CD14-positive monocyte (primary cell): Measurements from ENCODE around the gene ERMARD. TPM values are rescaled to one million over a fixed set of nuclear protein-coding genes. Genes with fewer than 3 reads are reported as not detected.

Experiments used
- DNase-seq, 3 donors: peaks; one replicate each; pipeline ENCODE4 v3.0.0-alpha.2; 2011 to 2022
- H2AFZ ChIP-seq: 2 replicates; pipeline ENCODE4 v1.6.0; 2012; ENCODE audit warnings: mild to moderate bottlenecking, low read depth, low read length, inconsistent platforms; ENCODE audit not compliant: insufficient read depth, poor library complexity, severe bottlenecking
- H3K27ac ChIP-seq, 2 donors: 1 replicate in 1 of 2; 2 replicates in 1 of 2; pipeline ENCODE4 v1.5.1; 2012 to 2013; ENCODE audit warnings: low read length in 2 of 2, control low read depth in 1 of 2, inconsistent platforms in 1 of 2, low read depth in 1 of 2, mild to moderate bottlenecking in 1 of 2
- H3K27me3 ChIP-seq, 2 donors: one replicate each; pipeline versions ENCODE4 v1.6.0 to v1.6.1; 2011 to 2013; ENCODE audit warnings: low read length in 2 of 2; ENCODE audit not compliant: control insufficient read depth in 2 of 2, insufficient read depth in 2 of 2
- H3K36me3 ChIP-seq, 2 donors: replicated peaks in 1 of 2; 1 replicate in 1 of 2; 2 replicates in 1 of 2; pipeline versions ENCODE4 v1.5.1 to v1.6.1; 2012 to 2013; ENCODE audit warnings: low read length in 2 of 2, control low read depth in 1 of 2, inconsistent platforms in 1 of 2, mild to moderate bottlenecking in 1 of 2; ENCODE audit not compliant: insufficient read depth in 2 of 2, control insufficient read depth in 1 of 2
- H3K4me1 ChIP-seq, 2 donors: 1 replicate in 1 of 2; 2 replicates in 1 of 2; pipeline versions ENCODE4 v1.5.1 to v1.6.1; 2012 to 2013; ENCODE audit warnings: low read length in 2 of 2, control low read depth in 1 of 2, inconsistent platforms in 1 of 2, mild to moderate bottlenecking in 1 of 2, moderate library complexity in 1 of 2; ENCODE audit not compliant: insufficient read depth in 2 of 2, control insufficient read depth in 1 of 2
- H3K4me2 ChIP-seq: replicated peaks from 2 replicates; pipeline ENCODE3; 2012; ENCODE audit warnings: low read length, moderate library complexity, mild to moderate bottlenecking; ENCODE audit not compliant: poor library complexity, severe bottlenecking; ENCODE audit errors: extremely low read depth
- H3K4me3 ChIP-seq, 3 experiments: fragments of 200-600 bp in 1 of 3; sonication (generic) in 1 of 3; replicated peaks in 1 of 3; 1 replicate in 2 of 3; 2 replicates in 1 of 3; pipeline ENCODE4 v1.5.1; 2011 to 2013; ENCODE audit warnings: low read length in 3 of 3, mild to moderate bottlenecking in 3 of 3, control low read depth in 2 of 3, low read depth in 2 of 3, inconsistent platforms in 1 of 3, moderate library complexity in 1 of 3
- H3K79me2 ChIP-seq: 2 replicates; pipeline ENCODE4 v1.6.0; 2012; ENCODE audit warnings: mild to moderate bottlenecking, control low read depth, inconsistent platforms, low read length, moderate library complexity; ENCODE audit not compliant: insufficient read depth
- H3K9ac ChIP-seq: 2 replicates; pipeline ENCODE4 v1.6.0; 2017; ENCODE audit warnings: low read length, mild to moderate bottlenecking; ENCODE audit not compliant: insufficient read depth, poor library complexity, severe bottlenecking
- H3K9me3 ChIP-seq, 2 donors: replicated peaks in 1 of 2; 1 replicate in 1 of 2; 2 replicates in 1 of 2; pipeline versions ENCODE4 v1.5.1 to v1.6.1; 2012 to 2013; ENCODE audit warnings: low read length in 2 of 2, control low read depth in 1 of 2; ENCODE audit not compliant: control insufficient read depth in 1 of 2, insufficient read depth in 1 of 2
- H4K20me1 ChIP-seq: 2 replicates; pipeline ENCODE4 v1.6.0; 2012; ENCODE audit warnings: mild to moderate bottlenecking, low read length, control low read depth, moderate library complexity; ENCODE audit not compliant: insufficient read depth
- H3K27ac Mint-ChIP-seq, 7 donors: one replicate each; pipeline ENCODE4 v1.8.0; 2020; ENCODE audit warnings: mild to moderate bottlenecking in 7 of 7, mixed read lengths in 7 of 7, moderate library complexity in 6 of 7, inconsistent platforms in 2 of 7
- H3K27me3 Mint-ChIP-seq, 3 donors: one replicate each; pipeline ENCODE4 v1.8.0; 2021 to 2022; ENCODE audit warnings: low read depth in 3 of 3, mild to moderate bottlenecking in 3 of 3, mixed read lengths in 3 of 3, moderate library complexity in 3 of 3, inconsistent platforms in 1 of 3
- H3K36me3 Mint-ChIP-seq, 2 donors: one replicate each; pipeline ENCODE4 v1.8.0; 2020; ENCODE audit warnings: mixed read lengths in 2 of 2, inconsistent platforms in 1 of 2, mild to moderate bottlenecking in 1 of 2
- H3K4me1 Mint-ChIP-seq: one replicate; pipeline ENCODE4 v1.8.0; 2020; ENCODE audit warnings: mild to moderate bottlenecking, mixed read lengths
- H3K4me3 Mint-ChIP-seq, 2 donors: one replicate each; pipeline ENCODE4 v1.8.0; 2020; ENCODE audit warnings: mild to moderate bottlenecking in 2 of 2, mixed read lengths in 2 of 2, moderate library complexity in 1 of 2
- H3K9me3 Mint-ChIP-seq, 7 donors: one replicate each; pipeline ENCODE4 v1.8.0; 2020 to 2022; ENCODE audit warnings: mixed read lengths in 7 of 7, mild to moderate bottlenecking in 6 of 7, moderate library complexity in 6 of 7, inconsistent platforms in 2 of 7
- CTCF ChIP-seq: fragments of 200-600 bp; IDR thresholded peaks from one replicate; pipeline ENCODE4 v1.8.0; 2022; ENCODE audit warnings: antibody characterized with exemption, mild to moderate bottlenecking
- WGBS: methylation state at CpG from one replicate; pipeline ENCODE4 v1.1.5; 2013; ENCODE audit warnings: missing lambda C conversion rate; ENCODE audit not compliant: insufficient coverage; 5-methylcytosine and 5-hydroxymethylcytosine counted together
- intact Hi-C, 2 donors: fragments of 100-400 bp; cut with micrococcal nuclease; formaldehyde crosslinking; loops; one replicate each; pipeline versions ENCODE4 v1.15.0 to v1.15.1; 2023
- polyA plus RNA-seq, 3 donors: library from polyadenylated mRNA; depleted of rRNA in 1 of 3; unstranded in 2 of 3; stranded (reverse) in 1 of 3; fragments of 300-500 nt in 2 of 3; fragments of >200 nt in 1 of 3; fragmentation: Illumina TruSeq in 2 of 3; gene quantifications; 1 replicate in 2 of 3; 2 replicates in 1 of 3; pipeline ENCODE4 v1.2.3, GENCODE V29; 2012 to 2021

Gene ERMARD
- polyA plus RNA-seq, 3 donors, result 10.6 to 33.0 (median 11.2) TPM

GRCh38 chr6:169799474-169799926 is 48.1 kb downstream of the ERMARD start:
- Histone ChIP-seq H3K9me3 (no peaks in the 10 kb centered on the region), H3K4me2 (no peak overlapping the region), H4K20me1 (no peaks in the 10 kb centered on the region), H3K79me2 (no peaks in the 10 kb centered on the region), H3K9ac (no peak overlapping the region), H3K27me3 (peaks cover 0 to 2% of the 10 kb centered on the region in 2 donors), H3K4me1 (peaks cover 0 to 4% of the 10 kb centered on the region in 2 donors), H3K27ac (no peak overlapping the region), H2AFZ (no peak overlapping the region), H3K4me3 (no peak overlapping the region), H3K36me3 (no peaks in the 10 kb centered on the region)
- DNase-seq, result no peak
- WGBS, result 93% methylated on average over 4 of the region's 7 CpGs
- Mint-ChIP-seq H3K9me3 (no peaks in the 10 kb centered on the region), H3K36me3 (no peaks in the 10 kb centered on the region), H3K4me1 (peaks cover 14% of the 10 kb centered on the region), H3K27ac (no peak overlapping the region), H3K27me3 (peaks cover 2 to 10% (median 6%) of the 10 kb centered on the region in 3 donors), H3K4me3 (no peak overlapping the region)
- no peak for TF ChIP-seq CTCF
- intact Hi-C loops, result no loop called here

- Mint-ChIP-seq H3K27ac (no peak overlapping the region), H3K27me3 (peaks cover 5 to 14% (median 6%) of the 10 kb centered on the region in 3 donors), H3K4me1 (peaks cover 10% of the 10 kb centered on the region), H3K4me3 (no peak overlapping the region), H3K9me3 (no peaks in the 10 kb centered on the region), H3K36me3 (no peaks in the 10 kb centered on the region)
- Histone ChIP-seq H3K27ac (no peak overlapping the region), H3K79me2 (no peaks in the 10 kb centered on the region), H4K20me1 (no peaks in the 10 kb centered on the region), H3K4me3 (no peak overlapping the region), H3K36me3 (no peaks in the 10 kb centered on the region), H3K27me3 (peaks cover 0 to 2% of the 10 kb centered on the region in 2 donors), H3K4me1 (peaks cover 0 to 1% of the 10 kb centered on the region in 2 donors), H3K4me2 (no peak overlapping the region), H3K9me3 (no peaks in the 10 kb centered on the region), H3K9ac (no peak overlapping the region), H2AFZ (no peak overlapping the region)
- TF ChIP-seq CTCF, result no peak
- WGBS, result 83% methylated on average over 8 of the region's 9 CpGs
- intact Hi-C loops, result no loop called here
- no peak for DNase-seq
Measured at GRCh38 chr6:169800116-169800667, 48.8 kb downstream of the ERMARD start.
